Fibroblast of peridontal ligament (primary cell): ENCODE measurements around the gene PC.
"Not testable (repeated sequence)": the region's sequence is repeated elsewhere in the genome, so short reads cannot be mapped to it uniquely, and the experiment has no call there.

Experiments used
- DNase-seq: peaks from one replicate; pipeline ENCODE4 v3.0.0-alpha.2; 2010; ENCODE audit errors: extremely low read depth

Gene PC

GRCh38 chr11:66978717-66979116 lies 20.5 kb upstream of the PC start:
- DNase-seq: no peak

DNA sequence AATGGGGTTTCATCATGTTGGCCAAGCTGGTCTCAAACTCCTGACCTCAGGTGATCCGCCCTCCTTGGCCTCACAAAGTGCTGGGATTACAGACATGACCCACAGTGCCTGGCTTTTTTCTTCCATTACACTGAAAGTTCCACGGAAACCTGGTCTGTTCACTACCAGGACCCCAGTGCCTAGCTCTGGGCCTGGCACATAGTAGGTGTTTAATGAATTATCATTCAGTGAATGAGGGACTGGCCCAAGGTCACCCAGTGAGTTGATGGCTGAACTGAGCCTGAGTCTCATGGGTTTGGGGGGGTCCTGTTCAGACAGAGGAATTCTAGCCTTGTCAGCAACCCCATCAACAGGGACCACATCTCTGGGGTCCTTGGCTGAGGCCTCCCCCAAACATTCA lies 20.0 kb upstream of the PC start:
- no peak for DNase-seq

DNA sequence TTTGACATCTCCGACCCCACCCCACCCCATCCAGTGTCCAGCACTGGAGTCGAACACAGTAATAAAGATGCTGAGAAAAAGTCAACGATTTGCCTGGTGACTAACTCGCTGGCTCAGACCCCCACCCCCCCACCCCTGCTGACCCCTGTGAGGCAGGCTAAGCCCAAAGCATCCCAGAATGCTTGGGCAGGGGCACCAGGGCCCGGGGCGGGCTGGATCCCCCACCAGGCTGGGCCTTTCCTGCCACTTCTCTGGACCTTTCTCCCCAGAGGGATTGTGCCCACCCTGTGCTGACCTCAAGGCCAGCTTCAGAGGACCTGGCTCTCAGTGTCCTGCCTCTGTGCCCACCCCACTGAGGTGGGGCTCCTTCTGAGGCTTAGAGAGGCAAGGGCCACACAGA lies 18.7 kb upstream of the PC start:
- no peak for DNase-seq

DNA sequence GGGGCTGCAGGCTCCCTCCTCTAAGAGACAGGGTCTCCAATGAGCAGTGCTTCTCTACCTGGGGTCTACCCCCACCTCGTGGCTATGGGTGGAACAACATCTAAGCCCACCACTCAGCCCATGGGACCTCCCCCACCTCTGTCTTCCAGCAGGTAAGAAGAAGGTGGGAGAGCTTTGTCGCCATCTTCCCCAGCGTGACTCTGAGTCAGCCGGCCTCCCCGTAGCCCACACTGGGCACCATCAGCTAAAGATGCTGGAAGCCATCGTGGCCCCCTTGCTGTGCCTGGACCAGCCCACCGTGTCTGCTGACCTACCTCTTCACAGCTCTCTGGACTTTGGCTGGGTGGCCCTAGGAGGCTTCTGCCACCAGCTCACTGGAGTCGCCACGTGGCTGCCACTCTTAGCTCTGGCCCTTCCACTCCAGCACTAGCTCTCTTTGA lies 17.9 kb upstream of the PC start:
- no peak for DNase-seq

- no peak for DNase-seq
Observed at GRCh38 chr11:66975405-66976027, 17.3 kb upstream of the PC start.

DNA sequence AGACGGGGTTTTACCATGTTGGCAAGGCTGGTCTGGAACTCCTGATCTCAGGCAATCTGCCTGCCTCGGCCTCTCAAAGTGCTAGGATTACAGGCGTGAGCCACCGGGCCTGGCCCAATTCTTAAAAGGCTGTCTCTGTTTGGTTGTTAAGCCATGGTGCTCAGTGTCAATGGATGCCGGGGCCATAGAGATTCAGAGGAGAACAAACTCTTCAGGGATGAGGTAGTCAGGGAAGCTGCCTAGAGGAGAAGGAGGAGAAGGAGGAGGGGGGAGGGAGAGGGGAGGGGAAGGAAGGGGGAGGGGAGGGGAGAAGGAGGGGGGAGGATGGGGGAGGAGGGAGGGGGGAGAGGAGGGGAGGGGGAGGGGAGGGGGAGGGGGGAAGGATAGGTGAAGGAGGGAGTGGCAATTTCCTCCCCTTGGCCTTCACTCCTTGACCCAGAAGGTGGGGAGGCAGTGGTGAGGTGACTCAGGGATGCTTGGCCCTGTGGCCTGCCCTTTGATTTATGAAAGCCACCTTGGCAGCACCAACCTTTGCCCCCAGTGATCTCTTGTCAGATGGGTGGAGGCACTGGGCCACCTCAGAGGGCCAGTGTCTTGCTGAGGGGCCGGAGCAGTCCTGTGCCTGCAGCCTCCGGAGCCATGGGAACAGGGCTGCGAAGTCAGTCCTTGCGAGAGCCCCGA lies 16.7 kb upstream of the PC start, which contains the start of gene C11orf86:
C11orf86 (plus strand) TSS at position 581 of the 681 bp plus-strand sequence; CDS start at position 640, 59 bp downstream.
- no peak for DNase-seq

DNA sequence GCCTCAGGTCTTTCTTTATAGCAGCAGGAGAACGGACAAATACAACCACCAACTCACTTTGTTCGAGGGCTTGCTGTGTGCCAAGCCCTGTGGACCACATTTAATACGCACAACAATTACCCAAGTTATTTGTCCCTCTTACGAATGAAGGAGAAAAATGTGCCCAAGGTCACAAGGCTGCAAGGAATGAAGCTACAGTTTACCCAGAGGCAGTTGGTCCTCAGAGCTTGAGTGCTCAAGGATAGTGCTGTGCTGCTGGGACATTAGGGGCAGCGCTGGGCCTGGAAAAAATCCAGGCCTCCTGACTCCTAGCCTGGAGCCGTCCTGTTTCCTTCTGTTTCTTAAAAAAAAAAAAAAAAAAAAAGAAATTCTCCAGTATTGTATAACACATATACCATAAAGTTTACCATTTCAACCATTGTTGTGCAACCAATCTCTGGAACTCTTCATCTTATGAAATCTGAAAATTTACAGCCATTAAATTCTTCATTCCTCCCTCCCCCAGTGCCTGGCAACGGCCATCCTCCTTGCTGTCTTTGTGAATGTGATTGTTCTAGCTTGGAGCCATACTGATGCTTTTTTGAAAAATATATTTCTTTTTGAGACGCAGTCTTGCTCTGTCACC lies 15.9 kb upstream of the PC start:
- DNase-seq: no peak

GRCh38 chr11:66971488-66971887 lies 13.3 kb upstream of the PC start:
- no peak for DNase-seq

DNA sequence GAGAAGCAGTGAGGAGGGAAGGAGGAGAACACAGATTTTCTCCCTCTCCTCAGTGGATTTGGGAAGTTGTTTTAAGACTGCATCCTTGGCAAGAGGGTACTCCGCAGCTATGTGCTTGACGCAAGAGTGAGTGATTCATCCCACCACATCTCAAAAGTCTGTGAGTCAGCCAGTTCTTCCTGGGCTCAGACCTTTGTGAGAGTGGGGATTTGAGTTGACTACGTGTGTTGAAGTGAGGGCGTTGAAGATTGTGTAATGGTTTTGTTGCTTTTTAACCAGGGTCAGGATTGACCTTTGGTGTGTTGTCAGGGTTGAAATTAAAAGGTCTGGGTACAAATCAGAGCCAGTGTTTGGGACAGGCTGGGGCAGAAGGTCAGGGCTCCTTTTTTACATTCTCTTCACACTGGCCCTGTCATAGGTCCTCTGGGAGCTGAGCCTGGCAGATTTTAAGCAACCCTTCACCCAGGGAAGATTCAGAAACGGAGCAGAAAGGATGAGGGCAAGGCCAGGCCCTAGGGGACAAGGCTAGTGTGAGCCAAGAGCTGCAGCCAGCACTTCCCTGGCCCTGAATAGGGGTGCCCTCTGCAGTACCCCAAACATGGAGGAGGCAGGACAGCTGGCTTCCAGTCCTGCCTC lies 12.7 kb upstream of the PC start:
- peak; percentile 100 for DNase-seq

- DNase-seq: no peak
Observed at GRCh38 chr11:66970371-66970806, 12.2 kb upstream of the PC start.

- DNase-seq: peak; percentile 99
Observed at GRCh38 chr11:66969584-66970225, 11.5 kb upstream of the PC start.

DNA sequence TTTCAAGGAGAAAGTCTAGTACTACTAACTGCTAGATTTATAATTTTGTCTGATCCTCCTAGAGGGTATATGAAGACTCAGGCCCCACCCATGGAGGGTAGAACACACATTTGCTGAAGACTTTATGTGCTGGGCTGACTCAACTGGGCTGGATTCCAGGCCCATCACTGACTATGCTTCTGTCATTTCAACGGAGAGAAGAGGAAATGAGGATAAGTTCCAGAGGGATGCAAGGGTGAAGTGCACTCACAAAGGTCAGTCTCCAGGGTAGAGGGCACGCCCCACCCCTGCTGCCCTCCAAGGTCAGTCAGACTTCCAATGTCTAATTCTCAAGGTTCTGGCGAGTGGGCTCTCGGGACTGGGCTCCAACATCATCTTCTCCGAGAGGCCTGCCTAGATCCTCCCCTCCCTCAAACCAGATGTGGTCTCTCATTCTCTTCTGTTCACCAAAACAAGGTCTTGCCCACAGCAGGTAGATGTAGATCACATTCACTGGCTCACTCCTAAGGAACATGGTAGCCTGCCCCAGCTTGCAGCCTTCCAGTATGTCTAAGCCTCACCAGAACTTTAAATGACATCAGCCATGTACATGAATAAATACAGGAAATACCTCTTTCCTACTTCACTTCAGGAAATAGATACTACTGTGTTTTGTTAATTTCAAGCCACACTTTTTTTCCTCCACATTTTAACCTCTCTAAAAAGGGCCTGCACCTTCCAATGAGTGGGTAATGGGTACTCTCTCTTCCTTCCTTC lies 9.7 kb upstream of the PC start:
- DNase-seq: peak; percentile 82

GRCh38 chr11:66966351-66966750 lies 8.2 kb upstream of the PC start:
- no peak for DNase-seq

- DNase-seq: no peak
Observed at GRCh38 chr11:66964495-66964894, 6.3 kb upstream of the PC start.

DNA sequence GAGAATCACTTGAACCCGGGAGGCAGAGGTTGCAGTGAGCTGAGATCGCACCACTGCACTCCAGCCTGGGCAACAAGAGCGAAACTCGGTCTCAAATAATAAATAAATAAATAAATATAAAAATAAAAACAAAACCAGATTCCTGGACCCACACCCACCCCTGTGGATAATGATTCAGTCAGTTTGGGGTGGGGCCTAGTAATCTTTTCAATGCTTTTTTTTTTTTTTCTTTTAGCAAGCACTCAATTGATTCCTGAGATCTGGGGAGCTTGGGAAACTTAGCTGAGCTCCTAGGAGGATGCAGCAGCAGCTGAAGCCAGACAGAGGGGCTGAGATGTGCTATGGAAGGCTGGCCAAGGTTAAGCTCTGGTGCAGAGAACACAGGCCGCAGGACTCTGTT lies 4.6 kb upstream of the PC start:
- DNase-seq: no peak

- no peak for DNase-seq
Observed at GRCh38 chr11:66962247-66962646, 4.1 kb upstream of the PC start.

- not testable (repeated sequence) for DNase-seq
Observed at GRCh38 chr11:66961691-66962213, 3.6 kb upstream of the PC start.

GRCh38 chr11:66958956-66959274 lies 732 bp upstream of the PC start:
- DNase-seq: no peak

DNA sequence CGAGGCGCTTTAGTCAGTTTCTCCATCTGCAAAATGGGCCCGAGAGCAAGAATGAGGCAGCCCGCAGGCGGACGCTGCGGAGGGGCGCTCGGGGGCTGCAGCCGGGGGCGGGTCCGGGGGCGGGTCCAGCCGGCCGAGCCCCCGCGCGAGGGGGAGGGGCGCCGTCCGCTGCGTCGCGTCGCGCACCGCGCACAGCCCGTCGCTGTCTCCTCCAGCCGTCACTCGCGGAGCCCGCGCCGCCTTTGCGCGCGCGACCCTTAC lies 282 bp downstream of the PC start:
- DNase-seq: no peak

GRCh38 chr11:66956689-66957290 lies 1.4 kb downstream of the PC start:
- peak; percentile 56 for DNase-seq
